SJCRH30 (cell line): Measurements from ENCODE around the gene ACTL10. TPM values are rescaled to one million over a fixed set of nuclear protein-coding genes. Genes with fewer than 3 reads are reported as not detected.

Experiments
- total RNA-seq: library from RNA; depleted of rRNA; stranded (reverse); fragments of >200 nt; shearing (Covaris generic); gene quantifications from 2 replicates; pipeline ENCODE4 v1.2.3, GENCODE V29; 2014; rRNA removed

The ACTL10 gene
- total RNA-seq, 1 experiment from 2014 or later: 0.10 TPM

Other genes starting within 250 kb of the ACTL10 start
- 13.2 and 14.5 TPM in 2 replicates for gene SNTA1, start 223.2 kb upstream of the ACTL10 start, total RNA-seq
- gene CBFA2T2, start 176.8 kb upstream of the ACTL10 start, total RNA-seq: 14.2 and 14.9 TPM in 2 replicates
- gene C20orf144, start 4.6 kb upstream of the ACTL10 start, total RNA-seq: 0.38 and 0.42 TPM in 2 replicates
- 28.2 and 30.8 TPM in 2 replicates for gene NECAB3, start 7.5 kb downstream of the ACTL10 start, total RNA-seq
- gene E2F1, start 19.4 kb downstream of the ACTL10 start, total RNA-seq: 103 and 112 TPM in 2 replicates
- 7.4 and 8.2 TPM in 2 replicates for gene PXMP4, start 53.4 kb downstream of the ACTL10 start, total RNA-seq
- 1.3 and 1.8 TPM in 2 replicates for gene ZNF341, start 65.1 kb downstream of the ACTL10 start, total RNA-seq
- gene CHMP4B, start 144.4 kb downstream of the ACTL10 start, total RNA-seq: 45.0 and 51.9 TPM in 2 replicates